ENCODE measurements around the gene CPS1. TPM values are rescaled to one million over a fixed set of nuclear protein-coding genes. Genes with fewer than 3 reads are reported as not detected.

CPS1 gene
- total RNA-seq, 1 donor from 2014 or later: 3.0 TPM

DNA sequence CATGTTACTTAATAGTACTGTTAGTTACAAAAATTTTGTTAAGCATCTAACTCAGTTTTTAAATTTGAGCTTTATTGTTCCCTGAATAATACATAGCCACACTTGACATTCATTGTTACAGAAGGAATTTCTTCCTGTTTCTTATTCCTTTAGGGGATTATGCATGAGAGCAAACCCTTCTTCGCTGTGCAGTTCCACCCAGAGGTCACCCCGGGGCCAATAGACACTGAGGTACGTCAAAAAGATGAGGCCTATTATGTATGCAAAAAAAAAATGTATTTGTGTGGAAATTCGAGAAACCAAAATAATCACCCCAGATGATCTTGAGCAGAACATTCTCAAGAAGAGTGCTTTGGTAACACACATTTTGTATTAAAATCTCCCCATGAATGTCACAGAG is 36.3 kb downstream of the CPS1 start:
- ATAC-seq (no peak), DNase-seq (ENCODE audit: missing footprints) (no peak)
- intact Hi-C loops (cut with DNase I): no loop called here

DNA sequence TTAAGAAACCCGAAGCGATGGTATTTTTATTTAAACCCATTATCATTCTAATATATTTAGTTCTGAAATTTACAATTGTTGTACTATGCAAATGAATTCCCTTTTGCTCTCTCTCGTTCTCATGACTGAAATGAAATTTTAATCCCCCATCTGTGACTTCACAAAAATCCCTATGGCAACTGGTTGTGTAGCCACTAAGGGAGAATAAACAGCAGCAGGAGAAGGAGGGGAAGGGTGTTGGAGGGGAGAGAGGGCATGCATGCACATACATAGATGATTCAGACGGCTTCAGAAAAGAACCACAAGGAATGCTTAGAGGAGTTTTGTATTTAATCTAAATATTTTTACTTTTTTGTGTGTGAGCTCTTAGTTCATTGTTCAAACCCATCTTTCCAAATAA is 36.8 kb downstream of the CPS1 start:
- ATAC-seq (no peak), DNase-seq (ENCODE audit: missing footprints) (no peak)
- intact Hi-C loops (cut with DNase I): no loop called here

DNA sequence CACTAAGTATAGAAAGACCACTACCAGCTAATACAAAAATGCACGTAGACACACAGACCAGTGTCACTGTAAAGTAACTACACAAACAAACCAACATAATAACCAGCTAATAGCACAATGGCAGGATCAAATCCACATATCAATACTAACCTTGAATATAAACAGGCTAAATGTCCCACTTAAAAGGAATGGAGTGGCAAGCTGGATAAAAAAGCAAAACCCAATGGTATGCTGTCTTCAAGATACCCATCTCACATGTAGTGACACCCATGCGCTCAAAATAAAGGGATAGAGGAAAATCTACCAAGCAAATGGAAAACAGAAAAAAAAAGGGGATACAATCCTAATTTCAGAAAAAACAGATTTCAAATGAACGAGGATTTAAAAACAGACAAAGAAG is 41.8 kb downstream of the CPS1 start:
- ATAC-seq: no peak
- no peak for DNase-seq (ENCODE audit: missing footprints)
- intact Hi-C loops (cut with DNase I): no loop called here

DNA sequence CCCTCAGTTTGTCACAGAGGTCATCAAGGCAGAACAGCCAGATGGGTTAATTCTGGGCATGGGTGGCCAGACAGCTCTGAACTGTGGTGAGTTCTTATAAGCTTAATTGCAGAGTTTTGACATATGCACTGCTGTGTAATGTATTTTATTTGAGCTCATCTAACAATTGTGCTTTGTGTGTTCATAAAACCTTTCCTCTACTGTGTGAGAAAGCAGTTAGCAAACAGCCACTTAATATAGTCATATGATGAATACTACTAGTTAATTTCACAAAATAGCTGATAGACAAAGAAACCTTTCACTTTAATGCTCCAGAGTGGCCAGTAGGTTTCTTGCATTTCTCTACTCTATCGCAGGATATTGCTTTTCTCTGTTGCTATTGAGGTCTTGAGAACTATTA is 43.1 kb downstream of the CPS1 start:
- peak; percentile 32 for DNase-seq (ENCODE audit: missing footprints)
- ATAC-seq: no peak
- intact Hi-C loops (cut with DNase I): no loop called here

DNA sequence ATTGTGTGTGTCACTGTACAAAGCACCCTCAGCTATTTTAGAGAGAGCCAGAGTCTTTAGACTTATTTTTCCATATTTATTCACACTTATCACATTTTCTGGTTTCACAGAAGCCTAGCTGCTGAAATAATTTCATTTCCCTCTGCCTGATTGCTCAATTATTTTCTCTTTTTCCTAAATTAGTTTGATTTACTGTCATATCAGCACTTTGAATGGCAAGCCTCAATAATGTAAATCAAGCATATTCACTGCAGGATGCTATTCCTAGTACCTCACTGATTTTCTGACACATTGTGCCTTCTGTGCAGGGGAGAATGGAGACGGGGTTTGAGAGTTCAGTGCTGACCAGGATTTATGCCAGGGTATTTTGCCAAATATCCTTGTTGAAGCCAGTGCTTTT is 48.3 kb downstream of the CPS1 start:
- intact Hi-C loops (cut with DNase I): no loop called here
- DNase-seq (ENCODE audit: missing footprints): no peak
- no peak for ATAC-seq

DNA sequence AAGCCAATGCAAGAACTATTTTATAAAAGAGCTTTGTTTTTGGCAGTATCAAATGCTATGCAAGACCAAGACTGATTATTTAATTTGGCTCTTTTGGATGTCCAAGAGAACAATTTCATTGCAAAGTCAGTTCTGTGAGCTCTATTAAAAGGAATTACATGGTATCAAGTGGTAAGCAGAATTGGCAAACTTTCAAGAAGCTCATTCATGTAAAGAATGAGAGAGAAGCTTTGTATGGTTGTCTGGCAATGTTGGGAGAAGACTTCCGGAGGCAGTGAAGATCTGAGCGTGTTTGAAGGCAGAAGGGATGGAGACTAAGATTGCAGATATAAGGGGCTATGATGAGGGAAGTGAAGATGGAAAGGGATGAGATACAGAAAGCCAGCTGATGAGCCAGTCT is 49.6 kb downstream of the CPS1 start:
- intact Hi-C loops (cut with DNase I): no loop called here
- ATAC-seq: no peak
- no peak for DNase-seq (ENCODE audit: missing footprints)

DNA sequence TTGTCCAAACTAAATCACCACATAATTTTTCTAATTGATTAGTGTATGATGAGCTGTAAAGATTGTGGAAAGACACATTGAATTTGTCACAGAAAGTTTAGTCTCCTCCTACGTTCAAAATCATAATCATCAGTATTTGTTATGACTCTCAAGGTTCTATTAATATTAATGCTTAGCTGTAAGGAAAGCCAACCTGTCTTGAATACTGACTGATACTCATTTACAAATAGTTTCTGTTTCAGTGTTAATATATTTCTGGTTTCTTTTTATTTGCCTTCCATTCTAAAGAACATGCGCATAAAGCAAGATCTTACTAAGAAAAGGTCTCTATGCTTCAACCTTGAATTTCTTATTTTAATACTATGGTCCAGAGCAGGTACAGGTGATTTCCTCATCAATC is 55.1 kb downstream of the CPS1 start:
- DNase-seq (ENCODE audit: missing footprints): no peak
- intact Hi-C loops (cut with DNase I): no loop called here
- ATAC-seq: no peak

DNA sequence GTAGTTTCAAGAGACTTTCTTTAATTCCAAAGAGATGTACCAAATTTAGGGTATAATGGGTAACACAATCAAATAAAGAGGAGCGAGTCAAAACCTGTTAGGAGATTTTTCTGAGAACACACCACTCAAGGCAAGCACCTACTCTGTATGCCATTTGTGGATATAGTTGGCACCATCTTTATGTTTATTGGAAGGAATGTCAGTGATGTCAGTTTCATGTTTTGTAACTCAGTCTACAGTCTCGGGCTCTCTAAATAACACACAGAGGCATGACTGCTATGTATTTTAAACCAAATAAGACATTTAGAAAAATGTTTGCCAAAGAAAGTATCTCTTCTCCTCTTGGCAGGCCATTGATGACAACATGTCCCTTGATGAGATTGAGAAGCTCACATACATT is 59.7 kb downstream of the CPS1 start:
- intact Hi-C loops (cut with DNase I): loop anchor here (5.0 kb wide), 1 partner anchor 541 kb away; no protein-coding TSS in a partner anchor
- ATAC-seq (no peak), DNase-seq (ENCODE audit: missing footprints) (no peak)

DNA sequence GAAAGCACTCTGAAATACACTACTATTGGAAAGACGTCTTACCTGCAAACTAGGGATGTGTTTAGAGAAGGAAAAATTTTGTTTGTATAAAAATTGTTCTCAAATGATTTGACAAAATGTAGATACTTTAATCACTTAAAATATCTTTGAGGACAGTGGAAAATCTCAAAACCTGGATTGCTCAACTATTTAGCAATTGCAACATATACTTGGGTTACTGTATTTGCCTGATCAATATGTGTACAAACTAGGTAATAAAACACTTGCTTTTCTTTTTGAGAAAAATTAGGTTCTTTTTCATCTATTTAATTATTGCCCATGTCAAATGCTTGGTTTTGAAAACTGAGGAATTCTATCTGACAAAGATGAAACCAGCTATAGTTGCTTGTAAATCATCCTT is 60.9 kb downstream of the CPS1 start:
- intact Hi-C loops (cut with DNase I): loop anchor here (5.0 kb wide), 1 partner anchor 540 kb away; no protein-coding TSS in a partner anchor

DNA sequence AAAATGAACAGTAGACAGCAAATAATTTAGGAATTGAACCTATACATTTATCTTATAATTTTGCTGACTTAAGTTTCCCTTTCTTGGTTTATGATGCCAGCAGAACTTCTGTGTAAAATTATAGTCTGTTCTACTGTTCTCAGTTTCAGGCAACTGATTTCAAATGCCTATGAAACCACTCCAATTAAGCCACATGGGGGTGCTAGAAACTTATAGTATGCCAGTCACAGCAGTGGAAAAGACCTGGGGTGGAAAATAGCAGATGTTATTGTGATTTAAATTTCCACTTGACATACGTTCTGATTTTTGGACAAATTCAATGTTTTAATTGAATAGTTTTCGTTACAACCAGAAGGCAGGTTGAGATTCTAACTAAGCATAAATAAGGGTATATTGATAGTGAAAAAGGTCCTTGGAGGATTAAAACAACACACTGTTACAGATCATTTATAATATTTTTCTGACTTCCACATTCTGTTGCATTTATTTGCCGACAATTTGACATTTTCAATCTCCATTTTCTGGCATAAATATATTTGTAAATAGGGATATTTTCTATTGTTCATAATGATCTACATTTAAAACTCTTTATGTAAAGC is 61.4 kb downstream of the CPS1 start:
- intact Hi-C loops (cut with DNase I): loop anchor here (5.0 kb wide), 1 partner anchor 539 kb away; no protein-coding TSS in a partner anchor
- ATAC-seq: no peak
- no peak for DNase-seq (ENCODE audit: missing footprints)

More for the DNA sequence above, 60.9 kb downstream of the CPS1 start:
- ATAC-seq: no peak
- DNase-seq (ENCODE audit: missing footprints): no peak

DNA sequence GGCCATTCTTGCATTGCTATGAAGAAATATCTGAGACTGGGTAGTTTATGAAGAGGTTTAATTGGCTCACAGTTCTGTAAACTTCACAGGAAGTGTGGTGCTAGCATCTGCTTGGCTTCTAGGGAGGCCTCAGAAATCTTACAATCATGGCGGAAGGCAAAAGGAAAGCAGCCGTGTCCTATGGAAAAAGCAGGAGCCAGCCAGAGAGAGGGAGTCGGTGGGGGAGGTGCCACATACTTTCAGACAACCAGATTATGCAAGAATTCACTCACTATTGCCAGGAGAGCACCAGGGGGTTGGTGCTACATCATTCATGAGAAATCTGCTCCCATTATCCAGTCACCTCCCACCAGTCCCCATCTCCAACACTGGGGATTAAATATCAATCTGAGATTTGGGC is 64.1 kb downstream of the CPS1 start:
- ATAC-seq (no peak), DNase-seq (ENCODE audit: missing footprints) (no peak)
- intact Hi-C loops (cut with DNase I): no loop called here

DNA sequence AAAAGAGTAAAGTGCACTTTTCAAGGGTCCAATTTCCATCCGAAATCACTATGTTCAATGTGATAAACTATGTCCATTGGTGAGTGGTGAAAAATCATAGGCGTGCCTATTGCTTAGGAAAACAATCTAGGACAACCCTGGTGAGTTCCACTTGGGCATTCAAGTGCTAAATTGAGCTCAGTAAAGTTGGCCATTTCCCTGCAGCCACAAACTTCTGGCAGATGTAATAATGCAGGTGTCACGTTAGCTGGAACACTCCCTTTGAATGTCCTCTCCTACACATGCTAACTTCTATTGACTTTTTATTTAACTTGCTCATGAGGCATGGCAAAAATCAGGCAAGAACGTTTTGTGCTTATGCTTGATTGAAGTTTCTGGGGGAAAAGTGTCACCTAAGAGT is 67.1 kb downstream of the CPS1 start:
- intact Hi-C loops (cut with DNase I): no loop called here
- ATAC-seq (no peak), DNase-seq (ENCODE audit: missing footprints) (no peak)

DNA sequence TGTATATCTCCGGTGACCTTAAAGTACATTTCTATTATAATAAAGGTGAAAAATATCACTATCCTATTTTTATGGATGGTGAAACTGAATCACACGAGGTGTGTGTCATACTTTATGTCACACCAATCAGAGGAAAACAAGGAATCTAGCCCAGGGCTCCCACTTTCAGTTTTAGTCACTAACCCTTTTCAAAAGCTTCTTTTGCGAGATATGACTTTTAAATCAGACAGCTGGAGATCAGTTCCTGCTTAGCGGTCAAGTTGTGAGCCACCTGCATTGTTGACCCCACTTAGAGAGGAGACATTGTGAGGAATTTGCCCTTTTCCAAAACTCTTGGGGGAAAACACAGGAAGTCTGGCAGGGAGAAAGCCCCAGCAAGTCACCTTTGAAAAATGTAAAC is 70.5 kb downstream of the CPS1 start:
- no peak for DNase-seq (ENCODE audit: missing footprints)
- intact Hi-C loops (cut with DNase I): no loop called here
- ATAC-seq: no peak

DNA sequence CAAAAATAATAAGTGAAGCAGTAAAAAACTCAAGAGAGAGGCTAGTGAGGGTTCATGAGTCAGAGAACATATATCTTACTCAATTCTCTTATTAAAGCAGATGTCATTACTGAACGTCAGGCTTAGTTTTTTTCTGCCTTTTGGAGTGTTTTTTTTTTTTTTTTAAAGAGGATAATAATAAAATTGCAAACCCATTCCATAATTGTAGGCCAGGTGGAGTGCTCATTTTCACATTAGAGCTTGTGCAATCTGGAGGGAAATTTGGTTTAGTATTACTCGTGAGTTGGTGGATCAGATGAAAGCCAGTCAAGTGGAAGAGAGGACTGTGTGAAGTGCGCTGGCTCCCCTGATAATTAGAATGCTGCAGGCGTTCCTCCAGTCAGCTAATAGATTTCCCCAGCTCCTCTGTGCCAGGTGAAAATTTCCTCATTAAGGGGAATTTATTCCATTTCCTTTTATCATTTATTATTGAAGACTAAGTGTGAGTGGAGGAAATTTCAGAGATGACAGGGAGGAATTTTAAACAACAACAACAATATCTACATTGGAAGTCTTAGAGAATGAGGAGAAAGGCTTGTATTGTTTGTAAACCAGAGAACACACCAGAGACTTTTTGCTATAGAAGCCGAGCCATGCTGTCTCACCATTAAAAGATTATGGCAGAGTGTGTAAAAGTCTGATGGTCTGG is 74.6 kb downstream of the CPS1 start:
- DNase-seq (ENCODE audit: missing footprints) (no peak), ATAC-seq (no peak)
- intact Hi-C loops (cut with DNase I): no loop called here

DNA sequence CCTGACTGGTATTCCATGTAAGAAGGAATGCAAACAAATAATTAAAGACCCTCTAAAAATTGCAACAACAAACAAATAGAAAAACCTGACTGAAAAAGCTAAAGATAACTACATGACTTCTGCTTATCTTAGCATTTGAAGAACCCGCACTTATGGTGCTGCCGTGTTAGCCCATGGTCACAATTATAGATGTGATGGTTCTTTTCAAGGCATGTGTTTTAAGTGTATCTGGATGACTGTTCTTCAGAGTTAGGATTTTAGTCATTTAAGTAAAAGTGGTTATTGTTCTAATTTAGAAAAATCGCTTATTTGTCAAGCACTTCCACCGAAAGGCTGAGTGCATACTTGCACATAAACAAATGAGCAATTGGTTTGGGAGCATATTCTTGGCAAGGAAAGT is 77.3 kb downstream of the CPS1 start:
- ATAC-seq: no peak
- no peak for DNase-seq (ENCODE audit: missing footprints)

DNA sequence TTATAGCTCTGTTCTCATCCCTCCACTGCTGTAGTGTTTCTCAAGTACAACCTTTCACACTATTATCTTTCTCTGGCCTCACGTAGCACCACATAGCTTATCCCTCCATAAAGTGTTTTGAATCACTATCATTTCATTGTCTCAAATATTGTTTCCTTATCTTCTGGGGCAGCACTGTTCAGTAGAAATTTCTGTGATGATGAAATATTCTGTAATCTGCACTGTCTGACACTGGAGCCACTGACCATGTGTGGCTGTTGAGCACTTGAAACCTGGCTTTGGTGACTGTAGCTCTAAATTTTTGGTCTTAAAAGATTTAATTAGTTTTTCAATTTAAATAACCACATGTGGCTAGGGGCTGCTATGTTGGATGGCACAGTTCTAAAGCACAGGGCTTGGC is 78.9 kb downstream of the CPS1 start:
- ATAC-seq (no peak), DNase-seq (ENCODE audit: missing footprints) (no peak)
- intact Hi-C loops (cut with DNase I): no loop called here

More for the DNA sequence above, 77.3 kb downstream of the CPS1 start:
- intact Hi-C loops (cut with DNase I): no loop called here

DNA sequence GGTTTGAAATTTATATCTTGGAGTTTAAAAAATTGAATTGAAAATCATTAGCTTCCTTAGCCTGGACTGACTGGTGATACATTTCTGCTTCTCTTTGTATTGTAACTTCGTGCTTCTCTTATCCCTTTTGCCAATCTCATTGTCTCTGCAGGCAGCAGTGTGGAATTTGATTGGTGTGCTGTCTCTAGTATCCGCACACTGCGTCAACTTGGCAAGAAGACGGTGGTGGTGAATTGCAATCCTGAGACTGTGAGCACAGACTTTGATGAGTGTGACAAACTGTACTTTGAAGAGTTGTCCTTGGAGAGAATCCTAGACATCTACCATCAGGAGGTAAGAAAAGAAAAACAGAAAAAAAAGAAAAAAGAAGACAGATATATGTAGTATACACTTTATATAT is 85.9 kb downstream of the CPS1 start:
- no peak for DNase-seq (ENCODE audit: missing footprints)
- intact Hi-C loops (cut with DNase I): no loop called here

DNA sequence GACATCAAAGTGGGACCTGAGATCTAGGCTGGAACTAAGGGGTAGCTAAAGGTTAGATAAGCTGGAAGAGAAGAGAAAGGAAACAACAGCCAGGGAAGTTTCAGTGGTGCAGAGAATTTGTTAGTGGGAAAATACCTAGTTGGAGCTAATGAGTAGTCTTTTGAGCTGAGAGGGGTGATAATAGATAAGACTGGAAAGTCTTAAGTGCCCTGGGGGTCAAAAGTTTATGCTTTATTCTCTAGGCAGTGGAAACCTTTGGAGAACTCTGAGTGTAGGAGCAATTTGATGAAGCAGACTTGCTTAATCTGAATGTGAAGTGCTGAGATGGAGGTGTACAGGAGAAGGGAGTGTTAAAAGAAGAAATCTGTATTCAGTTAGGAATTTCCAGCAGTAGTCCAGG is 90.8 kb downstream of the CPS1 start:
- intact Hi-C loops (cut with DNase I): no loop called here
- no peak for ATAC-seq
- no peak for DNase-seq (ENCODE audit: missing footprints)

More for the DNA sequence above, 85.9 kb downstream of the CPS1 start:
- no peak for ATAC-seq

DNA sequence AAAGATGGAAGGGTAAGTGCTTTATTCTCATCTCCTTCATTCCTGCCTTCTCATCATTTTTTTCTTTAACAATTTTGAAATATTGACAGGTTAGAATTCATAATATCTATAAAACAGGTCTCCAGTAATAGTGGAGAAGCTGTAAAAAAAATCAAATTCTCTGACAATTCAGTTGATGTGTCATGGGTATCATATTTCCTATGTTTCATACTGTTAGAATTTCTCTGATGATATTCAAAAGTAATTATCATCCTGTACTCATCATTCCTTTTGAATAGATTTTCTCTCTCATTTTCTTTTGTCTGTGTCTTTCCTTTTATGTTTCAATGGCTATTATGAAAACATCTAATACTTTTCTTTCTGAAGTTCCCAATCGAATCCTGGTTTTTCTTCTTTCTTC is 97.7 kb downstream of the CPS1 start:
- intact Hi-C loops (cut with DNase I): no loop called here
- ATAC-seq: no peak
- no peak for DNase-seq (ENCODE audit: missing footprints)

DNA sequence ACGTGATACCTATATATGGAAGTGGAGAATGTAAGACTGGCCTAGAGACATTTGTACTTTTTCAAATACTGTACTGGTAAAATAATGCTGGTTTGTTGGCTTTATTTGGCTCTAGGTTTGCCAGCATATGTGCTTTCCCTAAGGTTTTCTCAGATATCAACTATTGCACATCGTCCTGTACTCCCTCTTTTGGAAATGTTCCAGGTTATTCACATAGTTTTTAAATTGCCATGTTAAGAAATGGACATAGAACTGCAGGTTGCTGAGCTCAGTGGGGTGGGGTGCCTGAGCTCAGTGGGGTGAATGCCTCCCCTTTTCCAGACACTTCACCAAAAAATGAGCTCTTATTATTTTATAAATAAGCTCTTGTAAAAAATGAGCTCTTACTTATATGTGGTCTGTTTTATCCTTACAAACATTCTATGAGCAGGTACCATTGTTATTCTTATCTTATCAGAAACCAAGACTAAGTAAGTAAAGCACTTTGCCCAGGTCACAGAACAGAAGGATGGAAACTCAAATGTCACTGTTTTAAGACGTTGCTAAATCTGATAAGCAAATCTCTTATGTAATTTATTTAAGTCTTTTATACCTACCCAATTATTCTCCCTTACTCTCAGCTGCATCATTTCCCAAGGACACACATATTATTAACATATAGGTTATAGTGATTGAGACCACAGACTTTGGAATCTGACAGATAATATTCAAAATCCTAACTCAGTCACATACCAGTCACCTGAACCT is 99.0 kb downstream of the CPS1 start:
- intact Hi-C loops (cut with DNase I): no loop called here
- DNase-seq (ENCODE audit: missing footprints) (no peak), ATAC-seq (no peak)

All from Right ventricle myocardium inferior (tissue), 1 donor.